Measurements from ENCODE around the gene RTTN. TPM values are rescaled to one million over a fixed set of nuclear protein-coding genes. Genes with fewer than 3 reads are reported as not detected.

The RTTN gene
- polyA plus RNA-seq, 1 donor (not counting 4 experiments of a cell fraction or from before 2014, with no cell fraction given), result 77.3 TPM

- Histone ChIP-seq H3K9ac (ENCODE audit: control insufficient read depth, extremely low read depth, insufficient read depth, low read length) (no peak overlapping the region), H3K27ac (ENCODE audit: control insufficient read depth, insufficient read depth, low read length) (no peak overlapping the region), H3K79me2 (ENCODE audit: control insufficient read depth, insufficient read depth, low read length) (no peaks in the 10 kb centered on the region), H3K36me3 (ENCODE audit: control insufficient read depth in 2 of 2, extremely low read depth in 1 of 2, insufficient read depth in 2 of 2, low read length in 2 of 2) (no peaks in the 10 kb centered on the region), H3K9me1 (ENCODE audit: control insufficient read depth, extremely low read depth, insufficient read depth, low read length) (no peaks in the 10 kb centered on the region), H3K4me1 (ENCODE audit: control insufficient read depth, extremely low read depth, insufficient read depth, low read length) (no peaks in the 10 kb centered on the region), H2AFZ (ENCODE audit: control insufficient read depth, low read length) (no peak overlapping the region), H3K9me3 (ENCODE audit: control insufficient read depth, low read depth, low read length) (no peaks in the 10 kb centered on the region), H3K4me3 (ENCODE audit: control insufficient read depth in 2 of 3, extremely low read depth in 1 of 3, insufficient read depth in 2 of 3, low read depth in 1 of 3, low read length in 3 of 3) (no peak overlapping the region), H3K27me3 (ENCODE audit: control insufficient read depth, extremely low read depth, insufficient read depth, low read length) (no peaks in the 10 kb centered on the region), H4K20me1 (ENCODE audit: control insufficient read depth, extremely low read depth, insufficient read depth, low read length) (no peaks in the 10 kb centered on the region), H3K4me2 (ENCODE audit: control insufficient read depth, extremely low read depth, insufficient read depth, low read depth, low read length) (no peak overlapping the region)
- DNase-seq (ENCODE audit: low read depth, low spot score), result no peak
- dilution Hi-C loops (cut with MboI; ENCODE audit: extremely low pct_ligation_motif_present, low sequenced_read_pairs), result no loop called here
- no peak for FAIRE-seq
- TF ChIP-seq, protein P1, sequence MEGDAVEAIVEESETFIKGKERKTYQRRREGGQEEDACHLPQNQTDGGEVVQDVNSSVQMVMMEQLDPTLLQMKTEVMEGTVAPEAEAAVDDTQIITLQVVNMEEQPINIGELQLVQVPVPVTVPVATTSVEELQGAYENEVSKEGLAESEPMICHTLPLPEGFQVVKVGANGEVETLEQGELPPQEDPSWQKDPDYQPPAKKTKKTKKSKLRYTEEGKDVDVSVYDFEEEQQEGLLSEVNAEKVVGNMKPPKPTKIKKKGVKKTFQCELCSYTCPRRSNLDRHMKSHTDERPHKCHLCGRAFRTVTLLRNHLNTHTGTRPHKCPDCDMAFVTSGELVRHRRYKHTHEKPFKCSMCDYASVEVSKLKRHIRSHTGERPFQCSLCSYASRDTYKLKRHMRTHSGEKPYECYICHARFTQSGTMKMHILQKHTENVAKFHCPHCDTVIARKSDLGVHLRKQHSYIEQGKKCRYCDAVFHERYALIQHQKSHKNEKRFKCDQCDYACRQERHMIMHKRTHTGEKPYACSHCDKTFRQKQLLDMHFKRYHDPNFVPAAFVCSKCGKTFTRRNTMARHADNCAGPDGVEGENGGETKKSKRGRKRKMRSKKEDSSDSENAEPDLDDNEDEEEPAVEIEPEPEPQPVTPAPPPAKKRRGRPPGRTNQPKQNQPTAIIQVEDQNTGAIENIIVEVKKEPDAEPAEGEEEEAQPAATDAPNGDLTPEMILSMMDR (optimal IDR thresholded peaks at IDR 0.05 in 1 of 3, IDR thresholded peaks at IDR 0.05 in 1 of 3, conservative IDR thresholded peaks at IDR 0.05 in 1 of 3; ENCODE audit: extremely low read depth in 1 of 3, insufficient read depth in 2 of 3, low read length in 3 of 3), result no peak
Observed at GRCh38 chr18:70160073-70160678, 45.3 kb downstream of the RTTN start.

DNA sequence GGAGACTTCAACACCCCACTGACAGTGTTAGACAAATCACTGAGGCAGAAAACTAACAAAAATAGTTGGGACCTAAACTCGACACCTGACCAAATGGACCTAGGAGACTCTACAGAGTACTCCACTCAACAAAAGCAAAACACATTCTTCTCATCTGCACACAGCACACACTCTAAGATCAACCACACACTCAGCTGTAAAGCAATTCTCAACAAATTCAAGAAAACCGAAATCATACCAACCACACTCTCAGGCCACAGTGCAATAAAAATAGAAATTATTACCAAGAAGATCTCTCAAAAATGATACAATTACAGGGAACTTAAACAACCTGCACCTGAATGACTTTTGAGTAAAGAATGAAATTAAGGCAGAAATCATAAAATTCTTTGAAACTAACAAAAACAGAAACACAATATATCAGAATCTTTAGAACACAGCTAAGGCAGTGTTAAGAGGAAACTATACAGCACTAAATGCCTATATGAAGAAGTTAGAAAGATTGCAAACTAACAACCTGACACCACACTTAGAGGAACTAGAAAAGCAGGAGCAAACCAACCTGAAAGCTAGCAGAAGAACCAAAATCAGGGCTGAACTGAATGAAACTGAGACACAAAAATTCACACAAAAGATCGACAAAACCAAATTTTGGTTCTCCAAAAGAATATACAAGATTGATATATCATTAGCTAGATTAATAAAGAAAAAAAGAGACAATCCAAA, 46.3 kb downstream of the RTTN start:
- Histone ChIP-seq H3K4me2 (ENCODE audit: control insufficient read depth, extremely low read depth, insufficient read depth, low read depth, low read length) (no peak overlapping the region), H3K9ac (ENCODE audit: control insufficient read depth, extremely low read depth, insufficient read depth, low read length) (no peak overlapping the region), H3K4me3 (ENCODE audit: control insufficient read depth in 2 of 3, extremely low read depth in 1 of 3, insufficient read depth in 2 of 3, low read depth in 1 of 3, low read length in 3 of 3) (no peak overlapping the region), H3K9me3 (ENCODE audit: control insufficient read depth, low read depth, low read length) (no peaks in the 10 kb centered on the region), H3K36me3 (ENCODE audit: control insufficient read depth in 2 of 2, extremely low read depth in 1 of 2, insufficient read depth in 2 of 2, low read length in 2 of 2) (no peaks in the 10 kb centered on the region), H4K20me1 (ENCODE audit: control insufficient read depth, extremely low read depth, insufficient read depth, low read length) (no peaks in the 10 kb centered on the region), H3K4me1 (ENCODE audit: control insufficient read depth, extremely low read depth, insufficient read depth, low read length) (no peaks in the 10 kb centered on the region), H3K27ac (ENCODE audit: control insufficient read depth, insufficient read depth, low read length) (no peak overlapping the region), H3K9me1 (ENCODE audit: control insufficient read depth, extremely low read depth, insufficient read depth, low read length) (no peaks in the 10 kb centered on the region), H3K79me2 (ENCODE audit: control insufficient read depth, insufficient read depth, low read length) (no peaks in the 10 kb centered on the region), H3K27me3 (ENCODE audit: control insufficient read depth, extremely low read depth, insufficient read depth, low read length) (no peaks in the 10 kb centered on the region), H2AFZ (ENCODE audit: control insufficient read depth, low read length) (no peak overlapping the region)
- DNase-seq (ENCODE audit: low read depth, low spot score), result no peak
- FAIRE-seq, result no peak
- TF ChIP-seq, protein P1 (optimal IDR thresholded peaks at IDR 0.05 in 1 of 3, IDR thresholded peaks at IDR 0.05 in 1 of 3, conservative IDR thresholded peaks at IDR 0.05 in 1 of 3; ENCODE audit: extremely low read depth in 1 of 3, insufficient read depth in 2 of 3, low read length in 3 of 3), result no peak
- TF ChIP-seq EZH2 (IDR thresholded peaks at IDR 0.05; ENCODE audit: low read length), result no peak
- dilution Hi-C loops (cut with MboI; ENCODE audit: extremely low pct_ligation_motif_present, low sequenced_read_pairs), result no loop called here

All from keratinocyte (primary cell).